Measurements from ENCODE around the gene CLIC4.
"Not testable (repeated sequence)": the region's sequence is repeated elsewhere in the genome, so short reads cannot be mapped to it uniquely, and the experiment has no call there.

The CLIC4 gene

DNA sequence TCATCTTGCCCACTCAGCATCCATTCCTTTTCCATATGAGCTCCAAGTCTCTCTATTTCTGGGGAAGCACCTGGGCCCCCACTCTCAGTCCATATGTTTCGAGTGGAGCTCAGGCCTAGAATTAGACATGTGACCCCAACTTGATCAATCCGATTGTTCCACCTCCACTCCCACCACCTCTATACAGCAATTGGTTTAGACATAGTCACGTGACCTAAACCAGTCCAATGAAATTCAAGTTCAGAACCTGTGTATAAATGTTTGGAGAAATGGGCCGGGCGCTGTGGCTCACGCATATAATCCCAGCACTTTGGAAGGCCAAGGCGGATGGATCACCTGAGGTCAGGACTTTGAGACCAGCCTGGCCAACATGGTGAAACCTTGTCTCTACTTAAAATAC lies 29.6 kb upstream of the CLIC4 start:
- no peak for DNase-seq
- TF ChIP-seq, protein P1, sequence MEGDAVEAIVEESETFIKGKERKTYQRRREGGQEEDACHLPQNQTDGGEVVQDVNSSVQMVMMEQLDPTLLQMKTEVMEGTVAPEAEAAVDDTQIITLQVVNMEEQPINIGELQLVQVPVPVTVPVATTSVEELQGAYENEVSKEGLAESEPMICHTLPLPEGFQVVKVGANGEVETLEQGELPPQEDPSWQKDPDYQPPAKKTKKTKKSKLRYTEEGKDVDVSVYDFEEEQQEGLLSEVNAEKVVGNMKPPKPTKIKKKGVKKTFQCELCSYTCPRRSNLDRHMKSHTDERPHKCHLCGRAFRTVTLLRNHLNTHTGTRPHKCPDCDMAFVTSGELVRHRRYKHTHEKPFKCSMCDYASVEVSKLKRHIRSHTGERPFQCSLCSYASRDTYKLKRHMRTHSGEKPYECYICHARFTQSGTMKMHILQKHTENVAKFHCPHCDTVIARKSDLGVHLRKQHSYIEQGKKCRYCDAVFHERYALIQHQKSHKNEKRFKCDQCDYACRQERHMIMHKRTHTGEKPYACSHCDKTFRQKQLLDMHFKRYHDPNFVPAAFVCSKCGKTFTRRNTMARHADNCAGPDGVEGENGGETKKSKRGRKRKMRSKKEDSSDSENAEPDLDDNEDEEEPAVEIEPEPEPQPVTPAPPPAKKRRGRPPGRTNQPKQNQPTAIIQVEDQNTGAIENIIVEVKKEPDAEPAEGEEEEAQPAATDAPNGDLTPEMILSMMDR (IDR thresholded peaks at IDR 0.05; ENCODE audit: low read depth, low read length) = no peak
- no peak overlapping the region for H3K27ac ChIP-seq

DNA sequence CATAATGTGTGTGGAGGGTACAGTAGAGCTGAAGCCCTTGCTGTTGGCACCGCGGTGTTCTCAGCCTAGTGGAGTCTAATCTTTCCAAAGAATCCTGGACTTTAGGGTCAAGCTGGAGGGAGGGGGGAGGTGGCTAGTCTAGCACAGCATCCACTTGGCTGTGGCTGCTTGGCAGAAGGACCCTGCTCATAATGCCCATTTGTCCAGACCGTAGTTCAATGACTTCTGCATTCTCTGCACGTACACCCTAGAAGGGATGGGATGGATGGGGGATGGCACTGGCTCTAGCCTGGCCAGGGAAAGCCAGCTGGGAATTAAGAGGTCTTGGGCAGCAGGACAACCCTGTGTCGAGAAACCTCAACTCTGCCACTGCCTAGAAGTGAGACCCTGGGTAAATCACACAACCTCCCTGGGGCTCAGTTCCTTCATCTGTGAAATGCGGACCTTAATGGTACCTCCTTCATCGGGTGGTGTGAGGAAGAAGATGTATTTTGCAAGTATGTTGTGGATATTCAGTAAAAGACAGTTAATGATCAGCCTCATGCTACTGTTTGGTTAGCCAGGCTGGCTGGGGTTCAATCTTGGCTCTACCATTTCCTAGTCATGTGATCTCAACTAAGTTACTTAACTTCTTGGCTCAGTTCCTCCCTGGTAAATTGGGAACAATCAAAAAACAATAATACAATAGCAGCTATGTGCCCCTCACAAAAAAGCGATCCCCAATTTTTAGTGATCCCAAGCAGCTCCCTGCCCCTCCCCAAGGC lies 27.2 kb upstream of the CLIC4 start:
- no peak for DNase-seq
- TF ChIP-seq, protein P1 (IDR thresholded peaks at IDR 0.05; ENCODE audit: low read depth, low read length) = no peak
- Histone ChIP-seq H3K36me3 (no peaks in the 10 kb centered on the region), H3K27ac (no peak overlapping the region), H3K9me3 (ENCODE audit: severe bottlenecking) (no peaks in the 10 kb centered on the region), H3K27me3 (ENCODE audit: insufficient read depth, low read depth, severe bottlenecking) (no peaks in the 10 kb centered on the region), H3K4me3 (ENCODE audit: low read depth, low read length) (no peak overlapping the region)

More for the DNA sequence above, 29.6 kb upstream of the CLIC4 start:
- Histone ChIP-seq H3K9me3 (ENCODE audit: severe bottlenecking) (no peaks in the 10 kb centered on the region), H3K4me3 (ENCODE audit: low read depth, low read length) (no peak overlapping the region), H3K27me3 (ENCODE audit: insufficient read depth, low read depth, severe bottlenecking) (no peaks in the 10 kb centered on the region), H3K36me3 (no peaks in the 10 kb centered on the region)

DNA sequence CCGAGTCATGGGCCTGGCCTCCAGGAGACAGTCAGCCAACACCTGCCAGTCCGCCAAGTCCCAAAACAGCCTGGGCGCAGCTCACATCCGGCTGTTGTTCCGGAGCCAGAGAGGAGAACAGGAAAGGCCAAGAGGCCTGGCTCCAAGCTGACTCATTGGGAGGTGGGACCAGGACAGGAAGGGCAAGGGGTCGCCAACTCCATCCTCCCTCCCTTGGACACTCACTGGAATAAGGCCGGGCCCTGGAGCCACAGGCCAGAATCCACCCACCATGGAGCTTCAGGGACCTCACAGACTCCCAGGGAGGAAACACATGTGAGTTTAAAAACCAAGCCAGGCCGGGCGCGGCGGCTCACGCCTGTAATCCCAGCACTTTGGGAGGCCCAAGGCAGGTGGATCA lies 25.1 kb upstream of the CLIC4 start:
- H3K4me3 ChIP-seq (ENCODE audit: low read depth, low read length) = no peak overlapping the region
- no peak overlapping the region for H3K27ac ChIP-seq
- no peaks in the 10 kb centered on the region for H3K9me3 ChIP-seq (ENCODE audit: severe bottlenecking)
- no peak for DNase-seq
- no peaks in the 10 kb centered on the region for H3K36me3 ChIP-seq
- no peaks in the 10 kb centered on the region for H3K27me3 ChIP-seq (ENCODE audit: insufficient read depth, low read depth, severe bottlenecking)
- TF ChIP-seq, protein P1 (IDR thresholded peaks at IDR 0.05; ENCODE audit: low read depth, low read length) = no peak

DNA sequence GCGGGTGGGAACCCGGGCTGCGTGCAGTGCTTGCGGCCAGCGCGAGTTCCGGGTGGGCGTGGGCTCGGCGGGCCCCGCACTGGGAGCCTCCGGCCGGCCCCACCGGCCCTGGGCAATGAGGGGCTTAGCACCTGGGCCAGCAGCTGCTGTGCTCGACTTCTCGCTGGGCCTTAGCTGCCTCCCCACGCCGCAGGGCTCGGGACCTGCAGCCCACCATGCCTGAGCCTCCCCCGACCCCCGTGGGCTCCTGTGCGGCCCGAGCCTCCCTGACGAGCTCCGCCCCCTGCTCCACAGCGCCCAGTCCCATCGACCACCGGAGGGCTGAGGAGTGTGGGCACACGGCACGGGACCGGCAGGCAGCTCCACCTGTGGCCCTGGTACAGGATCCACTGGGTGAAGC lies 23.7 kb upstream of the CLIC4 start:
- no peak for DNase-seq
- TF ChIP-seq, protein P1 (IDR thresholded peaks at IDR 0.05; ENCODE audit: low read depth, low read length) = no peak
- H3K27me3 ChIP-seq (ENCODE audit: insufficient read depth, low read depth, severe bottlenecking) = no peaks in the 10 kb centered on the region

DNA sequence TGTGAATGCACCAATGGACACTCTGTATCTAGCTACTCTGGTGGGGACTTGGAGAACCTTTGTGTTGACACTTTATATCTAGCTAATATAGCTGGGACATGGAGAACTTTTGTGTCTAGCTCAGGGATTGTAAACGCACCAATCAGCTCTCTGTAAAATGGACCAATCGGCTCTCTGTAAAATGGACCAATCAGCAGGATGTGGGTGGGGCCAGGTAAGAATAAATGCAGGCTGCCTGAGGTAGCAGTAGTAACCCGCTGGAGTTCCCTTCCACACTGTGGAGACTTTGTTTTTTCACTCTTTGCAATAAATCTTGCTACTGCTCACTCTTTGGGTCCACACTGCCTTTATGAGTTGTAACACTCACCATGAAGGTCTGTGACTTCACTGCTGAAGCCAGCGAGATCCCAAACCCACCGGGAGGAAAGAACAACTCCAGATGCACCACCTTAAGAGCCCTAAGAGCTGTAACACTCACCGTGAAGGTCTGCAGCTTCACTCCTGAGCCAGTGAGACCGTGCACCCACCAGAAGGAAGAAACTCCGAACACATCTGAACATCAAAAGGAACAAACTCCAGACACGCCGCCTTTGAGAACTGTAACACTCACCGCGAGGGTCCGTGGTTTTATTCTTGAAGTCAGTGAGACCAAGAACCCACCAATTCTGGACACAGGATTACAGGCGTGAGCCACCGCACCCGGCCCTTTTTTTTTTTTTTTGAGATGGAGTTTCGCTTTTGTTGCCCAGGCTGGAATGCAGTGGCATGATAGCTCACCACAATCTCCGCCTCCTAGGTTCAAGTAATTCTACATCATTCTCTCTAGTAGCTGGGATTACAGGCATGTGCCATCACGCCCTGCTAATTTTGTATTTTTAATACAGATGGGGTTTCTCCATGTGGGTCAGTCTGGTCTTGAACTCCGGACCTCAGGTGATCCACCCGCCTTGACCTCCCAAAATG lies 22.9 kb upstream of the CLIC4 start:
- peak; percentile 55 for DNase-seq
- H3K27ac ChIP-seq = not testable (repeated sequence)

More for the DNA sequence above, 23.7 kb upstream of the CLIC4 start:
- Histone ChIP-seq H3K9me3 (ENCODE audit: severe bottlenecking) (no peaks in the 10 kb centered on the region), H3K27ac (no peak overlapping the region), H3K36me3 (no peaks in the 10 kb centered on the region), H3K4me3 (ENCODE audit: low read depth, low read length) (no peak overlapping the region)

More for the DNA sequence above, 22.9 kb upstream of the CLIC4 start:
- H3K9me3 ChIP-seq (ENCODE audit: severe bottlenecking); H3K4me3 ChIP-seq (ENCODE audit: low read depth, low read length); H3K36me3 ChIP-seq; H3K27me3 ChIP-seq (ENCODE audit: insufficient read depth, low read depth, severe bottlenecking): not testable (repeated sequence)

Data from WERI-Rb-1 (cell line).